ENCODE results near the gene SERPINH1. TPM values are rescaled to one million over a fixed set of nuclear protein-coding genes. Genes with fewer than 3 reads are reported as not detected.

The SERPINH1 gene
- total and polyA plus RNA-seq, 7 donors: 11.6 to 43.3 (median 28.8) TPM

- Histone ChIP-seq H3K4me3 (no peak overlapping the region), H3K36me3 (ENCODE audit: insufficient read depth in 1 of 2, low read depth in 1 of 2) (no peaks in the 10 kb centered on the region), H3K27me3 (ENCODE audit: insufficient read depth in 3 of 3, low read length in 2 of 3) (no peaks in the 10 kb centered on the region), H3K4me1 (peaks cover 44% of the 10 kb centered on the region), H3K27ac (no peak overlapping the region), H3K9me3 (no peaks in the 10 kb centered on the region)
- DNase-seq: no peak
- intact Hi-C loops (cut with DNase I): no loop called here
- no peak for TF ChIP-seq CTCF (IDR thresholded peaks at IDR 0.05)
- no peak for ATAC-seq
- WGBS, 3 donors: 81 to 84% (median 83%) methylated on average over 7 of the region's 7 CpGs
These were observed 39.6 kb upstream of the SERPINH1 start for GRCh38 chr11:75522286-75523044.

GRCh38 chr11:75523189-75523588 is 38.9 kb upstream of the SERPINH1 start:
- WGBS, 3 donors: 46 to 66% (median 51%) methylated on average over 5 of the region's 5 CpGs
- H3K4me1 ChIP-seq: peaks cover 44% of the 10 kb centered on the region
- H3K36me3 ChIP-seq (ENCODE audit: insufficient read depth in 1 of 2, low read depth in 1 of 2): no peaks in the 10 kb centered on the region
- intact Hi-C loops (cut with DNase I): no loop called here
- no peaks in the 10 kb centered on the region for H3K27me3 ChIP-seq (ENCODE audit: insufficient read depth in 3 of 3, low read length in 2 of 3)
- H3K4me3 ChIP-seq: no peak overlapping the region
- DNase-seq (no peak), ATAC-seq (no peak)
- no peaks in the 10 kb centered on the region for H3K9me3 ChIP-seq
- H3K27ac ChIP-seq: no peak overlapping the region
- no peak for TF ChIP-seq CTCF (IDR thresholded peaks at IDR 0.05)

- Histone ChIP-seq H3K9me3 (no peaks in the 10 kb centered on the region), H3K27ac (no peak overlapping the region), H3K4me1 (peaks cover 44% of the 10 kb centered on the region), H3K4me3 (peak overlapping the region; percentile 92), H3K36me3 (ENCODE audit: insufficient read depth in 1 of 2, low read depth in 1 of 2) (no peaks in the 10 kb centered on the region), H3K27me3 (ENCODE audit: insufficient read depth in 3 of 3, low read length in 2 of 3) (no peaks in the 10 kb centered on the region)
- TF ChIP-seq CTCF (IDR thresholded peaks at IDR 0.05): no peak
- 74 to 77% (median 75%) methylated on average over 10 of the region's 10 CpGs for WGBS, 3 donors
- ATAC-seq (no peak), DNase-seq (no peak)
- intact Hi-C loops (cut with DNase I): no loop called here
These were observed 38.0 kb upstream of the SERPINH1 start for GRCh38 chr11:75523811-75524664.

GRCh38 chr11:75524665-75525432 is 37.2 kb upstream of the SERPINH1 start:
- H3K36me3 ChIP-seq (ENCODE audit: insufficient read depth in 1 of 2, low read depth in 1 of 2): no peaks in the 10 kb centered on the region
- no peak for TF ChIP-seq CTCF (IDR thresholded peaks at IDR 0.05)
- peaks cover 38% of the 10 kb centered on the region for H3K4me1 ChIP-seq
- H3K4me3 ChIP-seq: peak overlapping the region; percentile 92
- ATAC-seq (peak in 1 of 4 donors; percentile 12), DNase-seq (peak in 1 of 2 donors; percentile 61)
- intact Hi-C loops (cut with DNase I): no loop called here
- WGBS, 3 donors: 9 to 17% (median 12%) methylated on average over 39 to 51 of the region's 51 CpGs
- peak overlapping the region; percentile 36 for H3K27ac ChIP-seq
- H3K9me3 ChIP-seq: no peaks in the 10 kb centered on the region
- H3K27me3 ChIP-seq (ENCODE audit: insufficient read depth in 3 of 3, low read length in 2 of 3): no peaks in the 10 kb centered on the region

Data from psoas muscle (tissue), 8 donors.